Epithelial cell of prostate (primary cell): ENCODE results near the gene RNU1-4.
"Not testable (repeated sequence)": the region's sequence is repeated elsewhere in the genome, so short reads cannot be mapped to it uniquely, and the experiment has no call there.

Experiments used
- DNase-seq: peaks from one replicate; pipeline ENCODE4 v3.0.0-alpha.2; 2011; ENCODE audit warnings: low read depth, low spot score
- H3K27ac ChIP-seq: fragments of 450-650 bp; 2 replicates; pipeline ENCODE4 v1.5.1; 2017; ENCODE audit warnings: mild to moderate bottlenecking

Gene RNU1-4

GRCh38 chr1:16787711-16788110 is 47.4 kb downstream of the RNU1-4 start:
- DNase-seq, H3K27ac ChIP-seq: not testable (repeated sequence)
